GM23248 (cell line): ENCODE measurements around the gene PANK2. TPM values are rescaled to one million over a fixed set of nuclear protein-coding genes. Genes with fewer than 3 reads are reported as not detected.
"Not testable (repeated sequence)": the region's sequence is repeated elsewhere in the genome, so short reads cannot be mapped to it uniquely, and the experiment has no call there.

Experiments
- DNase-seq: peaks from one replicate; pipeline ENCODE4 v3.0.0-alpha.2; 2015
- H2AFZ ChIP-seq: fragments of 200-600 bp; sonication (generic); 2 replicates; pipeline ENCODE4 v1.6.1; 2016; ENCODE audit warnings: antibody characterized with exemption
- H3F3A ChIP-seq: fragments of 200-600 bp; sonication (generic); 2 replicates; pipeline ENCODE4 v1.6.1; 2016; ENCODE audit warnings: mild to moderate bottlenecking, antibody characterized with exemption, mixed run types; ENCODE audit not compliant: insufficient read depth
- H3K27ac ChIP-seq: fragments of 200-600 bp; sonication (generic); 2 replicates; pipeline ENCODE4 v1.5.1; 2016; ENCODE audit warnings: mild to moderate bottlenecking
- H3K27me3 ChIP-seq: fragments of 200-600 bp; sonication (generic); replicated peaks from 2 replicates; pipeline ENCODE4 v1.6.1; 2016; ENCODE audit warnings: mild to moderate bottlenecking; ENCODE audit not compliant: insufficient read depth
- H3K36me3 ChIP-seq: fragments of 200-600 bp; sonication (generic); 2 replicates; pipeline ENCODE4 v1.6.1; 2016; ENCODE audit warnings: low read depth, mild to moderate bottlenecking
- H3K4me1 ChIP-seq: fragments of 200-600 bp; sonication (generic); 2 replicates; pipeline ENCODE4 v1.6.1; 2016; ENCODE audit warnings: mild to moderate bottlenecking; ENCODE audit not compliant: insufficient read depth
- H3K4me2 ChIP-seq: fragments of 200-600 bp; sonication (generic); one replicate; pipeline ENCODE4 v1.6.1; 2016; ENCODE audit warnings: mild to moderate bottlenecking; ENCODE audit not compliant: unreplicated experiment
- H3K4me3 ChIP-seq: fragments of 200-600 bp; sonication (generic); 2 replicates; pipeline ENCODE4 v1.5.1; 2016; ENCODE audit warnings: mild to moderate bottlenecking
- H3K79me2 ChIP-seq: fragments of 200-600 bp; sonication (generic); 2 replicates; pipeline ENCODE4 v1.6.1; 2016; ENCODE audit warnings: mild to moderate bottlenecking; ENCODE audit not compliant: insufficient read depth
- H3K9ac ChIP-seq: fragments of 200-600 bp; sonication (generic); 2 replicates; pipeline ENCODE4 v1.6.1; 2016; ENCODE audit warnings: mild to moderate bottlenecking
- H3K9me2 ChIP-seq: fragments of 200-600 bp; sonication (generic); 2 replicates; pipeline ENCODE4 v1.6.1; 2016; ENCODE audit warnings: mixed run types, mild to moderate bottlenecking, moderate library complexity; ENCODE audit not compliant: insufficient read depth
- H3K9me3 ChIP-seq: fragments of 200-600 bp; sonication (generic); one replicate; pipeline ENCODE4 v1.6.1; 2017; ENCODE audit warnings: low read depth
- H4K20me1 ChIP-seq: fragments of 200-600 bp; sonication (generic); 2 replicates; pipeline ENCODE4 v1.6.0; 2016; ENCODE audit not compliant: insufficient read depth
- EZH2 ChIP-seq: fragments of 200-600 bp; sonication (generic); IDR thresholded peaks from 2 replicates; pipeline ENCODE4 v1.6.1; 2018; ENCODE audit warnings: antibody characterized with exemption, mild to moderate bottlenecking; ENCODE audit not compliant: insufficient read depth, poor library complexity, severe bottlenecking
- EZH2phosphoT487 ChIP-seq: fragments of 200-600 bp; sonication (generic); IDR thresholded peaks from 2 replicates; pipeline ENCODE4 v1.6.1; 2018; ENCODE audit warnings: antibody characterized with exemption, moderate library complexity, mild to moderate bottlenecking, low read depth; ENCODE audit not compliant: insufficient read depth
- WGBS, 2 experiments: methylation state at CpG; one replicate each; pipeline ENCODE4 v1.1.6; 2015 to 2017; ENCODE audit warnings: low lambda C conversion rate in 2 of 2, low coverage in 1 of 2; ENCODE audit errors: missing lambda C conversion rate in 2 of 2; 5-methylcytosine and 5-hydroxymethylcytosine counted together
- in situ Hi-C: fragments of 300-500 bp; cut with MboI; formaldehyde crosslinking; loops from 2 replicates; pipeline ENCODE4 v1.15.0; 2020
- polyA plus RNA-seq: library from polyadenylated mRNA; unstranded; fragments of >200 nt; fragmentation: Nextera tagmentation; extraction: Ambion mirVana; gene quantifications from 2 replicates; pipeline ENCODE4 v1.2.1, GENCODE V29; 2016
- total RNA-seq: library from RNA; depleted of rRNA; stranded (reverse); fragments of >200 nt; shearing (Covaris generic); gene quantifications from 2 replicates; pipeline ENCODE4 v1.2.3, GENCODE V29; 2014

PANK2 gene
- total and polyA plus RNA-seq, 2 experiments from 2014 or later = 30.6 to 43.7 TPM

GRCh38 chr20:3935295-3935955 is 46.2 kb downstream of the PANK2 start:
- Histone ChIP-seq H4K20me1 (no peaks in the 10 kb centered on the region), H3K4me1 (peaks cover 28% of the 10 kb centered on the region), H3F3A (peaks cover 36% of the 10 kb centered on the region), H3K27ac (no peak overlapping the region), H3K9me3 (no peaks in the 10 kb centered on the region), H3K36me3 (peaks cover 29% of the 10 kb centered on the region), H3K4me2 (no peak overlapping the region), H2AFZ (no peak overlapping the region), H3K9ac (no peak overlapping the region), H3K4me3 (no peak overlapping the region), H3K27me3 (no peaks in the 10 kb centered on the region), H3K79me2 (no peaks in the 10 kb centered on the region), H3K9me2 (no peaks in the 10 kb centered on the region)
- WGBS, 2 experiments = 11 to 20% methylated on average over 6 of the region's 6 CpGs
- DNase-seq = peak; percentile 59
- no peak for TF ChIP-seq EZH2phosphoT487
- no peak for TF ChIP-seq EZH2
- in situ Hi-C loops = no loop called here

DNA sequence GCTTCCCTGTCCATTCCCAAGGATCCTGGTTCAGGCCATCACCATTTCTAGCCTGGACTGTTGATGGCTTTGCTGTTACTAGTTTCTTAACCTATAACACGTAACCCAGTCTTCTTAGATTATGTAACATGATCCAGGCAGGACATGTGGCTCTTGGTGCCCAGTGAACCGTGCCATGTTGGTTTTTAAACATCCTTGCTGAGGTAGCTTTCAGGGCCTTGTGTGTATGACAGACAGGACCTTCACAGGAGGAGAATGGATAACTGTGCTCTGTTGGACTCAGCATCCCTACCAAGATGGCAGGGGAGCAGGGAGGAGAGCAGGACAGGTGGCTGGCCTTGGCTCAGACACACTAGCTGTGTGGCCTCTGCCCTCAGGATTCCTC is 46.8 kb downstream of the PANK2 start:
- no peaks in the 10 kb centered on the region for H3K9me2 ChIP-seq
- H4K20me1 ChIP-seq = no peaks in the 10 kb centered on the region
- no peak overlapping the region for H3K4me2 ChIP-seq
- in situ Hi-C loops = no loop called here
- no peaks in the 10 kb centered on the region for H3K79me2 ChIP-seq
- H3K4me3 ChIP-seq = no peak overlapping the region
- DNase-seq = no peak
- no peak overlapping the region for H3K27ac ChIP-seq
- peaks cover 34% of the 10 kb centered on the region for H3F3A ChIP-seq
- no peaks in the 10 kb centered on the region for H3K27me3 ChIP-seq
- H3K9ac ChIP-seq = no peak overlapping the region
- H3K9me3 ChIP-seq = no peaks in the 10 kb centered on the region
- no peak for TF ChIP-seq EZH2
- TF ChIP-seq EZH2phosphoT487 = no peak
- H2AFZ ChIP-seq = no peak overlapping the region
- peaks cover 34% of the 10 kb centered on the region for H3K36me3 ChIP-seq
- peaks cover 28% of the 10 kb centered on the region for H3K4me1 ChIP-seq
- WGBS, 2 experiments = 65 to 79% methylated on average over 2 of the region's 2 CpGs

- WGBS, 2 experiments = 70 to 73% methylated on average over 3 of the region's 3 CpGs
- H3K4me2 ChIP-seq = no peak overlapping the region
- in situ Hi-C loops = no loop called here
- H3K27ac ChIP-seq = no peak overlapping the region
- H3K4me1 ChIP-seq = peaks cover 17% of the 10 kb centered on the region
- no peak for TF ChIP-seq EZH2
- no peak for TF ChIP-seq EZH2phosphoT487
- H3K9ac ChIP-seq = no peak overlapping the region
- no peaks in the 10 kb centered on the region for H3K79me2 ChIP-seq
- no peak overlapping the region for H2AFZ ChIP-seq
- H3K36me3 ChIP-seq = peaks cover 35% of the 10 kb centered on the region
- H3F3A ChIP-seq = peaks cover 18% of the 10 kb centered on the region; the same call in 1 of the 2 replicates
- no peak for DNase-seq
- H3K9me3 ChIP-seq = no peaks in the 10 kb centered on the region
- H4K20me1 ChIP-seq = no peaks in the 10 kb centered on the region
- no peak overlapping the region for H3K4me3 ChIP-seq
- no peaks in the 10 kb centered on the region for H3K9me2 ChIP-seq
- no peaks in the 10 kb centered on the region for H3K27me3 ChIP-seq
Observed at GRCh38 chr20:3937618-3938017, 48.4 kb downstream of the PANK2 start.

GRCh38 chr20:3940905-3941304 is 51.7 kb downstream of the PANK2 start:
- Histone ChIP-seq H3K79me2 (no peaks in the 10 kb centered on the region), H3K4me3 (no peak overlapping the region), H3K27ac (no peak overlapping the region), H3K9ac (no peak overlapping the region), H3K4me2 (no peak overlapping the region), H2AFZ (no peak overlapping the region), H3K9me2 (no peaks in the 10 kb centered on the region), H4K20me1 (no peaks in the 10 kb centered on the region), H3K27me3 (no peaks in the 10 kb centered on the region), H3F3A (0 out of 2 replicates have a peak, but pooled peaks cover 4% of the 10 kb centered on the region), H3K4me1 (no peaks in the 10 kb centered on the region), H3K36me3 (peaks cover 43% of the 10 kb centered on the region), H3K9me3 (no peaks in the 10 kb centered on the region)
- TF ChIP-seq EZH2 = no peak
- no peak for DNase-seq
- WGBS, 2 experiments = 89 to 92% methylated on average over 6 of the region's 6 CpGs
- in situ Hi-C loops = no loop called here

GRCh38 chr20:3946666-3947065 is 57.5 kb downstream of the PANK2 start:
- peaks cover 11% of the 10 kb centered on the region for H3K36me3 ChIP-seq
- H3K4me2 ChIP-seq, H3K9me2 ChIP-seq, H3K27me3 ChIP-seq, H3K9me3 ChIP-seq, H3F3A ChIP-seq, H3K4me3 ChIP-seq, DNase-seq, H3K9ac ChIP-seq, H3K79me2 ChIP-seq, in situ Hi-C loops, H3K27ac ChIP-seq, H4K20me1 ChIP-seq, H3K4me1 ChIP-seq, H2AFZ ChIP-seq: not testable (repeated sequence)
- WGBS, 2 experiments = 87 to 89% methylated on average over 7 of the region's 7 CpGs
